ENCODE measurements around the gene TCEAL5.
"Not testable (repeated sequence)": the region's sequence is repeated elsewhere in the genome, so short reads cannot be mapped to it uniquely, and the experiment has no call there.

Gene TCEAL5

GRCh38 chrX:103249805-103250204, 26.7 kb downstream of the TCEAL5 start:
- Histone ChIP-seq H3K36me3 (ENCODE audit: control insufficient read depth, insufficient read depth, low read length) (no peaks in the 10 kb centered on the region), H3K4me3 (replicated peaks; ENCODE audit: low read depth, low read length) (no peak overlapping the region), H3K27me3 (replicated peaks; ENCODE audit: control insufficient read depth, insufficient read depth, low read length) (no peaks in the 10 kb centered on the region)
- no peak for DNase-seq (ENCODE audit: extremely low read depth, insufficient read length)
- no peak for TF ChIP-seq CTCF (IDR thresholded peaks at IDR 0.05; ENCODE audit: insufficient read depth, low read length, poor library complexity, severe bottlenecking)

GRCh38 chrX:103248553-103248952, 28.0 kb downstream of the TCEAL5 start:
- Histone ChIP-seq H3K4me3 (replicated peaks; ENCODE audit: low read depth, low read length) (no peak overlapping the region), H3K27me3 (replicated peaks; ENCODE audit: control insufficient read depth, insufficient read depth, low read length) (no peaks in the 10 kb centered on the region), H3K36me3 (ENCODE audit: control insufficient read depth, insufficient read depth, low read length) (no peaks in the 10 kb centered on the region)
- no peak for DNase-seq (ENCODE audit: extremely low read depth, insufficient read length)
- TF ChIP-seq CTCF (IDR thresholded peaks at IDR 0.05; ENCODE audit: insufficient read depth, low read length, poor library complexity, severe bottlenecking): peak; percentile 28

GRCh38 chrX:103240155-103240554, 36.4 kb downstream of the TCEAL5 start:
- Histone ChIP-seq H3K4me3 (replicated peaks; ENCODE audit: low read depth, low read length) (no peak overlapping the region), H3K36me3 (ENCODE audit: control insufficient read depth, insufficient read depth, low read length) (no peaks in the 10 kb centered on the region), H3K27me3 (replicated peaks; ENCODE audit: control insufficient read depth, insufficient read depth, low read length) (no peaks in the 10 kb centered on the region)
- no peak for DNase-seq (ENCODE audit: extremely low read depth, insufficient read length)
- TF ChIP-seq CTCF (IDR thresholded peaks at IDR 0.05; ENCODE audit: insufficient read depth, low read length, poor library complexity, severe bottlenecking): no peak

GRCh38 chrX:103236296-103236695, 40.3 kb downstream of the TCEAL5 start:
- no peak for DNase-seq (ENCODE audit: extremely low read depth, insufficient read length)
- Histone ChIP-seq H3K36me3 (ENCODE audit: control insufficient read depth, insufficient read depth, low read length) (no peaks in the 10 kb centered on the region), H3K27me3 (replicated peaks; ENCODE audit: control insufficient read depth, insufficient read depth, low read length) (no peaks in the 10 kb centered on the region), H3K4me3 (replicated peaks; ENCODE audit: low read depth, low read length) (no peak overlapping the region)
- no peak for TF ChIP-seq CTCF (IDR thresholded peaks at IDR 0.05; ENCODE audit: insufficient read depth, low read length, poor library complexity, severe bottlenecking)

- H3K4me3 ChIP-seq (replicated peaks; ENCODE audit: low read depth, low read length); H3K27me3 ChIP-seq (replicated peaks; ENCODE audit: control insufficient read depth, insufficient read depth, low read length); H3K36me3 ChIP-seq (ENCODE audit: control insufficient read depth, insufficient read depth, low read length); DNase-seq (ENCODE audit: extremely low read depth, insufficient read length): not testable (repeated sequence)
These were observed 40.9 kb downstream of the TCEAL5 start for GRCh38 chrX:103235608-103236007.

GRCh38 chrX:103234869-103235268, 41.7 kb downstream of the TCEAL5 start:
- TF ChIP-seq CTCF (IDR thresholded peaks at IDR 0.05; ENCODE audit: insufficient read depth, low read length, poor library complexity, severe bottlenecking): no peak
- no peak for DNase-seq (ENCODE audit: extremely low read depth, insufficient read length)
- Histone ChIP-seq H3K36me3 (ENCODE audit: control insufficient read depth, insufficient read depth, low read length) (no peaks in the 10 kb centered on the region), H3K27me3 (replicated peaks; ENCODE audit: control insufficient read depth, insufficient read depth, low read length) (no peaks in the 10 kb centered on the region), H3K4me3 (replicated peaks; ENCODE audit: low read depth, low read length) (no peak overlapping the region)
